VCaP (cell line): ENCODE results near the gene BCL2L1.
A peak's percentile ranks its signal among the peaks of the same experiment; 100 is the strongest.

Experiments used
- H3K27ac ChIP-seq: fragments of 450-650 bp; 2 replicates; pipeline ENCODE4 v1.5.1; 2017
- CTCF ChIP-seq: fragments of 450-650 bp; conservative IDR thresholded peaks from 2 replicates; pipeline ENCODE4 v1.5.1; 2017; ENCODE audit warnings: mild to moderate bottlenecking, moderate library complexity

BCL2L1 gene

GRCh38 chr20:31684153-31685015, 38.3 kb downstream of the BCL2L1 start:
- TF ChIP-seq CTCF, result no peak
- H3K27ac ChIP-seq, result peak overlapping the region; percentile 12; the same call in 1 of the 2 replicates

GRCh38 chr20:31682927-31683326, 39.7 kb downstream of the BCL2L1 start:
- H3K27ac ChIP-seq, result peak overlapping the region; percentile 5; the same call in 1 of the 2 replicates
- TF ChIP-seq CTCF, result no peak

GRCh38 chr20:31682352-31682751, 40.3 kb downstream of the BCL2L1 start:
- TF ChIP-seq CTCF, result no peak
- H3K27ac ChIP-seq, result peak overlapping the region; percentile 88

GRCh38 chr20:31681769-31682168, 40.9 kb downstream of the BCL2L1 start:
- peak overlapping the region; percentile 88 for H3K27ac ChIP-seq
- no peak for TF ChIP-seq CTCF

GRCh38 chr20:31681128-31681727, 41.4 kb downstream of the BCL2L1 start:
- peak overlapping the region; percentile 88 for H3K27ac ChIP-seq
- TF ChIP-seq CTCF, result no peak

GRCh38 chr20:31680286-31681127, 42.2 kb downstream of the BCL2L1 start:
- peak overlapping the region; percentile 88 for H3K27ac ChIP-seq
- TF ChIP-seq CTCF, result no peak
